Measurements from ENCODE around the gene CELA2A.

DNA sequence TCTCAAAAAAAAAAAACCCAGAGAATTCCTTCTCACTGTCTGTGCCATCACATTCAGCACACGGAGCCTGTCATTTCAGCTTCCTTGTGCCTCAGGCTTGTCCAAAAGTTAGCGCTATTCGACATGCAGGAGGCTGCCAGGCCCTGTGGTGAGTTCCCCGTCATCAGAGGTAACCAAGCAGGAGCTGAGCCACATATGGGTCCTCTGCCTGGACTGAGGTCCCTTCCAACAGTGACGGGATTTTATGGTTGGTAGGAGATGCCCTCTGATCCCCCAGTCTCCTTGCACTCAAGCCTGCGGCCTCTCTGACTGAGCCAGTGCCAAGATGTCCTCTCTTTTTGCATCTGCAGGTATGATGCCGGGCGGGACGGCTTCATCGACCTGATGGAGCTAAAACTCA lies 31.0 kb upstream of the CELA2A start:
- TF ChIP-seq, protein P1, sequence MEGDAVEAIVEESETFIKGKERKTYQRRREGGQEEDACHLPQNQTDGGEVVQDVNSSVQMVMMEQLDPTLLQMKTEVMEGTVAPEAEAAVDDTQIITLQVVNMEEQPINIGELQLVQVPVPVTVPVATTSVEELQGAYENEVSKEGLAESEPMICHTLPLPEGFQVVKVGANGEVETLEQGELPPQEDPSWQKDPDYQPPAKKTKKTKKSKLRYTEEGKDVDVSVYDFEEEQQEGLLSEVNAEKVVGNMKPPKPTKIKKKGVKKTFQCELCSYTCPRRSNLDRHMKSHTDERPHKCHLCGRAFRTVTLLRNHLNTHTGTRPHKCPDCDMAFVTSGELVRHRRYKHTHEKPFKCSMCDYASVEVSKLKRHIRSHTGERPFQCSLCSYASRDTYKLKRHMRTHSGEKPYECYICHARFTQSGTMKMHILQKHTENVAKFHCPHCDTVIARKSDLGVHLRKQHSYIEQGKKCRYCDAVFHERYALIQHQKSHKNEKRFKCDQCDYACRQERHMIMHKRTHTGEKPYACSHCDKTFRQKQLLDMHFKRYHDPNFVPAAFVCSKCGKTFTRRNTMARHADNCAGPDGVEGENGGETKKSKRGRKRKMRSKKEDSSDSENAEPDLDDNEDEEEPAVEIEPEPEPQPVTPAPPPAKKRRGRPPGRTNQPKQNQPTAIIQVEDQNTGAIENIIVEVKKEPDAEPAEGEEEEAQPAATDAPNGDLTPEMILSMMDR (conservative IDR thresholded peaks at IDR 0.05; ENCODE audit: low read depth, low read length): no peak
- no peak for TF ChIP-seq EZH2 (IDR thresholded peaks at IDR 0.05; ENCODE audit: borderline replicate concordance, low read depth, low read length, poor library complexity, severe bottlenecking)

Data from A673 (cell line).